K562 (cell line): ENCODE measurements around the gene PGBD4. TPM values are rescaled to one million over a fixed set of nuclear protein-coding genes. Genes with fewer than 3 reads are reported as not detected.

ENCODE experiments used
- FIP1L1 ChIP-seq: fragments of 200-400 bp; formaldehyde crosslinking; IDR thresholded peaks from 2 replicates; pipeline ENCODE4 v1.6.1; 2018; ENCODE audit warnings: mild to moderate bottlenecking, low read depth, low read length; ENCODE audit not compliant: poor library complexity, severe bottlenecking
- JUND ChIP-seq, 2 experiments: IDR thresholded peaks; 2 replicates in 1 of 2; 3 replicates in 1 of 2; pipeline ENCODE4 v1.6.1; 2011; ENCODE audit warnings: borderline replicate concordance in 2 of 2, low read depth in 2 of 2, low read length in 2 of 2, improper control_type of control experiment in 1 of 2, missing biosample characterization in 1 of 2, missing genetic modification characterization in 1 of 2, missing genetic modification reagents in 1 of 2
- MAZ ChIP-seq, 2 experiments: fragments of 450-650 bp in 1 of 2; sonication (generic) in 1 of 2; formaldehyde crosslinking; IDR thresholded peaks in 1 of 2; conservative IDR thresholded peaks in 1 of 2; 2 replicates each; pipeline versions ENCODE4 v1.4.0 to v1.5.0; 2020; ENCODE audit warnings: mild to moderate bottlenecking in 1 of 2, missing genetic modification reagents in 1 of 2
- SP2 ChIP-seq: IDR thresholded peaks from 2 replicates; pipeline ENCODE4 v1.6.1; 2011; ENCODE audit warnings: mild to moderate bottlenecking, low read depth, low read length, moderate library complexity; ENCODE audit not compliant: poor library complexity, severe bottlenecking; ENCODE audit errors: extremely low read depth
- polyA plus RNA-seq, 8 experiments: library from polyadenylated mRNA; depleted of rRNA in 4 of 8; stranded (reverse) in 5 of 8; unstranded in 3 of 8; fragments of >200 nt; fragmentation: Nextera tagmentation in 2 of 8; fragmentation: Illumina TruSeq in 1 of 8; extraction: Ambion mirVana in 2 of 8; extraction: Trizol in 1 of 8; gene quantifications; 2 replicates each; pipeline versions ENCODE4 v1.2.1 to v1.2.3, GENCODE V29; 2011 to 2014; ENCODE audit warnings: inconsistent platforms in 1 of 8, missing spikeins in 1 of 8
- total RNA-seq, 7 experiments: library from RNA; depleted of rRNA in 6 of 7; stranded (reverse); fragments of >200 nt in 6 of 7; fragmentation: Illumina TruSeq in 2 of 7; extraction: Trizol in 2 of 7; gene quantifications; 2 replicates each; pipeline versions ENCODE4 v1.2.1 to v1.2.3, GENCODE V29; 2011 to 2021; ENCODE audit warnings: low replicate concordance in 1 of 7
- TF ChIP-seq, protein P1 (sequence below): fragments of 450-650 bp; IDR thresholded peaks from 2 replicates; pipeline ENCODE4 v1.6.1; 2017; ENCODE audit warnings: antibody characterized with exemption
- TF ChIP-seq, protein P2 (sequence below): sonication (generic); formaldehyde crosslinking; IDR thresholded peaks from 2 replicates; pipeline ENCODE4 v1.4.0; 2020; ENCODE audit warnings: mild to moderate bottlenecking, missing genetic modification reagents

PGBD4 gene
- total and polyA plus RNA-seq, 9 of the 15 experiments (the other 6 are each of a cell fraction or from before 2014, with no cell fraction given), result 2.1 to 4.9 (median 2.7) TPM

DNA sequence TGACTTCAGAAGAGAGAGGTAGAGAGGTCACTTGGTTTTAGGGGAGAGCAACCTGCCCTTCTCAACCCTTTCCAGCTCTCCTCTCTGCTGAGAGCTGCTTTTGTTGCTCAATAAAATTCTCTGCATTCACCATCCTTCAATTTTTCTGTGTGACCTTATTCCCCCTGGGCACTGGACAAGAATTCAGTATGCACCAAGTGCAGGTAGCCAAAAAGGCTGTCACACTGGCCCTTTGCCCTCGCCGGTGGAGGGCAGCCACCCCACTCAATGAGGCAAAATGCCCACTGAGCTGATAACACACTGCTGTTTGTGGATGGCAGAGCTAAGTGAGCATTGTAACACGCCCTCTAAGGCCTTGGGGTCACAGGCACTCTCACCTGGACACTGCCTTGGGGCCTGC lies 12.9 kb downstream of the PGBD4 start (continued):
- TF ChIP-seq, protein P1, sequence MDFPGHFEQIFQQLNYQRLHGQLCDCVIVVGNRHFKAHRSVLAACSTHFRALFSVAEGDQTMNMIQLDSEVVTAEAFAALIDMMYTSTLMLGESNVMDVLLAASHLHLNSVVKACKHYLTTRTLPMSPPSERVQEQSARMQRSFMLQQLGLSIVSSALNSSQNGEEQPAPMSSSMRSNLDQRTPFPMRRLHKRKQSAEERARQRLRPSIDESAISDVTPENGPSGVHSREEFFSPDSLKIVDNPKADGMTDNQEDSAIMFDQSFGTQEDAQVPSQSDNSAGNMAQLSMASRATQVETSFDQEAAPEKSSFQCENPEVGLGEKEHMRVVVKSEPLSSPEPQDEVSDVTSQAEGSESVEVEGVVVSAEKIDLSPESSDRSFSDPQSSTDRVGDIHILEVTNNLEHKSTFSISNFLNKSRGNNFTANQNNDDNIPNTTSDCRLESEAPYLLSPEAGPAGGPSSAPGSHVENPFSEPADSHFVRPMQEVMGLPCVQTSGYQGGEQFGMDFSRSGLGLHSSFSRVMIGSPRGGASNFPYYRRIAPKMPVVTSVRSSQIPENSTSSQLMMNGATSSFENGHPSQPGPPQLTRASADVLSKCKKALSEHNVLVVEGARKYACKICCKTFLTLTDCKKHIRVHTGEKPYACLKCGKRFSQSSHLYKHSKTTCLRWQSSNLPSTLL, result no peak
- TF ChIP-seq SP2 (no peak), FIP1L1 (no peak), MAZ (CRISPR knock-in tag; conservative IDR thresholded peaks at IDR 0.05 in 1 of 2, IDR thresholded peaks at IDR 0.05 in 1 of 2) (no peak), JUND (IDR thresholded peaks at IDR 0.05; ENCODE audit: borderline replicate concordance, low read depth, low read length) (no peak), JUND (tag; IDR thresholded peaks at IDR 0.05; ENCODE audit: borderline replicate concordance, low read depth, low read length) (no peak)
- TF ChIP-seq, protein P2, sequence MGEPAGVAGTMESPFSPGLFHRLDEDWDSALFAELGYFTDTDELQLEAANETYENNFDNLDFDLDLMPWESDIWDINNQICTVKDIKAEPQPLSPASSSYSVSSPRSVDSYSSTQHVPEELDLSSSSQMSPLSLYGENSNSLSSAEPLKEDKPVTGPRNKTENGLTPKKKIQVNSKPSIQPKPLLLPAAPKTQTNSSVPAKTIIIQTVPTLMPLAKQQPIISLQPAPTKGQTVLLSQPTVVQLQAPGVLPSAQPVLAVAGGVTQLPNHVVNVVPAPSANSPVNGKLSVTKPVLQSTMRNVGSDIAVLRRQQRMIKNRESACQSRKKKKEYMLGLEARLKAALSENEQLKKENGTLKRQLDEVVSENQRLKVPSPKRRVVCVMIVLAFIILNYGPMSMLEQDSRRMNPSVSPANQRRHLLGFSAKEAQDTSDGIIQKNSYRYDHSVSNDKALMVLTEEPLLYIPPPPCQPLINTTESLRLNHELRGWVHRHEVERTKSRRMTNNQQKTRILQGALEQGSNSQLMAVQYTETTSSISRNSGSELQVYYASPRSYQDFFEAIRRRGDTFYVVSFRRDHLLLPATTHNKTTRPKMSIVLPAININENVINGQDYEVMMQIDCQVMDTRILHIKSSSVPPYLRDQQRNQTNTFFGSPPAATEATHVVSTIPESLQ (CRISPR knock-in tag), result no peak
